H1 (cell line): ENCODE measurements around the gene ZNF143.

ENCODE experiments used
- BCL11A ChIP-seq, 2 experiments: IDR thresholded peaks; one replicate each; pipeline ENCODE4 v1.6.1; 2011; ENCODE audit warnings: low read depth in 2 of 2, low read length in 2 of 2, mild to moderate bottlenecking in 2 of 2
- CTCF ChIP-seq, 3 experiments: IDR thresholded peaks; 1 replicate in 2 of 3; 2 replicates in 1 of 3; pipeline versions ENCODE4 v1.5.1 to v1.6.1; 2011; ENCODE audit warnings: low read length in 3 of 3, mild to moderate bottlenecking in 3 of 3, inconsistent platforms in 2 of 3, low read depth in 1 of 3, moderate library complexity in 1 of 3; ENCODE audit not compliant: insufficient read depth in 1 of 3; ENCODE audit errors: control extremely low read depth in 1 of 3
- EP300 ChIP-seq, 2 experiments: IDR thresholded peaks; 1 replicate in 1 of 2; 2 replicates in 1 of 2; pipeline ENCODE4 v1.6.1; 2011 to 2012; ENCODE audit warnings: low read depth in 2 of 2, low read length in 2 of 2, mild to moderate bottlenecking in 2 of 2, borderline replicate concordance in 1 of 2, inconsistent platforms in 1 of 2, moderate library complexity in 1 of 2
- EZH2 ChIP-seq: fragments of 200-600 bp; sonication (generic); IDR thresholded peaks from 2 replicates; pipeline ENCODE4 v1.7.1; 2012; ENCODE audit warnings: low read depth, mild to moderate bottlenecking, moderate library complexity, low read length, inconsistent platforms; ENCODE audit not compliant: severe bottlenecking
- HDAC6 ChIP-seq: IDR thresholded peaks from one replicate; pipeline ENCODE4 v1.7.1; 2012; ENCODE audit warnings: low read depth, mild to moderate bottlenecking, inconsistent platforms, low read length, moderate library complexity
- JUND ChIP-seq: IDR thresholded peaks from 2 replicates; pipeline ENCODE4 v1.6.1; 2011; ENCODE audit warnings: mild to moderate bottlenecking, improper control_type of control experiment, low read length
- POLR2A ChIP-seq, 2 experiments: IDR thresholded peaks; 1 replicate in 1 of 2; 2 replicates in 1 of 2; pipeline ENCODE4 v1.6.1; 2011; ENCODE audit warnings: low read depth in 2 of 2, low read length in 2 of 2, mild to moderate bottlenecking in 2 of 2; ENCODE audit errors: control extremely low read depth in 1 of 2
- POLR2AphosphoS5 ChIP-seq: IDR thresholded peaks from 2 replicates; pipeline ENCODE4 v1.6.1; 2011; ENCODE audit warnings: low read depth, low read length
- RAD21 ChIP-seq, 2 experiments: IDR thresholded peaks in 1 of 2; conservative IDR thresholded peaks in 1 of 2; 2 replicates each; pipeline ENCODE4 v1.6.1; 2011; ENCODE audit warnings: low read depth in 2 of 2, low read length in 2 of 2, improper control_type of control experiment in 1 of 2, inconsistent platforms in 1 of 2, mild to moderate bottlenecking in 1 of 2, moderate library complexity in 1 of 2
- RFX5 ChIP-seq: IDR thresholded peaks from 2 replicates; pipeline ENCODE4 v1.6.1; 2011; ENCODE audit warnings: low read depth, low read length, improper control_type of control experiment, borderline replicate concordance
- SIN3A ChIP-seq, 2 experiments: IDR thresholded peaks in 1 of 2; conservative IDR thresholded peaks in 1 of 2; 2 replicates each; pipeline ENCODE4 v1.6.1; 2011 to 2012; ENCODE audit warnings: low read length in 2 of 2, improper control_type of control experiment in 1 of 2, low read depth in 1 of 2, mild to moderate bottlenecking in 1 of 2
- TAF1 ChIP-seq: IDR thresholded peaks from 2 replicates; pipeline ENCODE4 v1.6.1; 2011; ENCODE audit warnings: mild to moderate bottlenecking, low read depth, low read length
- ZNF274 ChIP-seq: IDR thresholded peaks from 2 replicates; pipeline ENCODE4 v1.7.0; 2012; ENCODE audit warnings: low read length, borderline replicate concordance; ENCODE audit errors: extremely low read depth

GRCh38 chr11:9571763-9572115 is 110.9 kb downstream of the ZNF143 start:
- TF ChIP-seq BCL11A (IDR thresholded peaks at IDR 0.05; ENCODE audit: low read depth in 2 of 2, low read length in 2 of 2) (no peak), JUND (no peak), CTCF (IDR thresholded peaks at IDR 0.05; ENCODE audit: control extremely low read depth in 1 of 3, insufficient read depth in 1 of 3, low read depth in 1 of 3, low read length in 3 of 3) (no peak), POLR2AphosphoS5 (no peak), POLR2A (IDR thresholded peaks at IDR 0.05; ENCODE audit: control extremely low read depth in 1 of 2, low read depth in 2 of 2, low read length in 2 of 2) (no peak), TAF1 (no peak), RAD21 (IDR thresholded peaks at IDR 0.05 in 1 of 2, conservative IDR thresholded peaks at IDR 0.05 in 1 of 2; ENCODE audit: low read depth in 2 of 2, low read length in 2 of 2) (no peak), RFX5 (no peak), EP300 (IDR thresholded peaks at IDR 0.05; ENCODE audit: borderline replicate concordance in 1 of 2, low read depth in 2 of 2, low read length in 2 of 2) (no peak), SIN3A (conservative IDR thresholded peaks at IDR 0.05 in 1 of 2, IDR thresholded peaks at IDR 0.05 in 1 of 2; ENCODE audit: low read depth in 1 of 2, low read length in 2 of 2) (no peak), ZNF274 (no peak), HDAC6 (no peak), EZH2 (no peak)
